Right ventricle myocardium superior (tissue), 1 donor: Measurements from ENCODE around the gene NFIA. TPM values are rescaled to one million over a fixed set of nuclear protein-coding genes. Genes with fewer than 3 reads are reported as not detected.

Experiments used
- ATAC-seq: fragments of 200-7000 bp; cut with Tn5 transposase; one replicate; pipeline ENCODE4 v1.9.1; 2020; ENCODE audit warnings: mild to moderate bottlenecking; ENCODE audit not compliant: poor library complexity
- DNase-seq: peaks from one replicate; pipeline ENCODE4 v3.0.0-alpha.2; 2020
- intact Hi-C: fragments of 100-400 bp; cut with DNase I; formaldehyde crosslinking; loops from one replicate; pipeline ENCODE4 v1.11.2; 2022
- total RNA-seq: library from RNA; stranded (reverse); fragmentation: NEBNext Ultra II Directional; extraction: Animal tissue kit (Norgen Biotek cat#: 25700); gene quantifications from one replicate; pipeline ENCODE4 v1.2.1, GENCODE V29; 2021
- donor health status: DM: no; HTN: yes; CAD: no; lungs with severe emphysema.

NFIA gene
- total RNA-seq, 1 donor from 2014 or later: 89.5 TPM

- intact Hi-C loops: no loop called here
- DNase-seq (no peak), ATAC-seq (no peak)
Measured at GRCh38 chr1:61477301-61477700, 394.9 kb downstream of the NFIA start.

GRCh38 chr1:61480273-61480935 is 398.0 kb downstream of the NFIA start:
- DNase-seq (no peak), ATAC-seq (no peak)
- intact Hi-C loops: loop anchor here (10.0 kb wide), 1 partner anchor 104 kb away; no protein-coding TSS in a partner anchor

- intact Hi-C loops: loop anchor here (10.0 kb wide), 1 partner anchor 103 kb away; no protein-coding TSS in a partner anchor
- ATAC-seq: no peak
- no peak for DNase-seq
Measured at GRCh38 chr1:61481315-61481715, 399.0 kb downstream of the NFIA start.

- intact Hi-C loops: loop anchor here (10.0 kb wide), 1 partner anchor 103 kb away; no protein-coding TSS in a partner anchor
- ATAC-seq (no peak), DNase-seq (no peak)
Measured at GRCh38 chr1:61482170-61482734, 399.9 kb downstream of the NFIA start.

- DNase-seq (no peak), ATAC-seq (no peak)
- intact Hi-C loops: loop anchor here (10.0 kb wide), 1 partner anchor 98 kb away; no protein-coding TSS in a partner anchor
Measured at GRCh38 chr1:61486783-61487536, 404.6 kb downstream of the NFIA start.

GRCh38 chr1:61487801-61488200 is 405.4 kb downstream of the NFIA start:
- no peak for DNase-seq
- ATAC-seq: no peak
- intact Hi-C loops: loop anchor here (10.0 kb wide), 1 partner anchor 97 kb away; no protein-coding TSS in a partner anchor

GRCh38 chr1:61490924-61491323 is 408.6 kb downstream of the NFIA start:
- intact Hi-C loops: no loop called here
- ATAC-seq: peak; percentile 68

GRCh38 chr1:61491497-61491896 is 409.1 kb downstream of the NFIA start:
- DNase-seq (no peak), ATAC-seq (peak; percentile 92)
- intact Hi-C loops: no loop called here

More at GRCh38 chr1:61490924-61491323, 408.6 kb downstream of the NFIA start:
- no peak for DNase-seq

GRCh38 chr1:61494000-61494399 is 411.6 kb downstream of the NFIA start:
- ATAC-seq: no peak
- no peak for DNase-seq
- intact Hi-C loops: no loop called here

- ATAC-seq (peak; percentile 36), DNase-seq (no peak)
- intact Hi-C loops: no loop called here
Measured at GRCh38 chr1:61496501-61496900, 414.1 kb downstream of the NFIA start.

- DNase-seq: no peak
- ATAC-seq: no peak
- intact Hi-C loops: no loop called here
Measured at GRCh38 chr1:61497013-61497412, 414.7 kb downstream of the NFIA start.

GRCh38 chr1:61498342-61498741 is 416.0 kb downstream of the NFIA start:
- ATAC-seq (no peak), DNase-seq (no peak)
- intact Hi-C loops: no loop called here

GRCh38 chr1:61501971-61502916 is 419.9 kb downstream of the NFIA start:
- ATAC-seq: no peak
- intact Hi-C loops: no loop called here
- no peak for DNase-seq

GRCh38 chr1:61504305-61504704 is 421.9 kb downstream of the NFIA start:
- ATAC-seq: no peak
- no peak for DNase-seq
- intact Hi-C loops: no loop called here

GRCh38 chr1:61504852-61505390 is 422.6 kb downstream of the NFIA start:
- ATAC-seq: no peak
- intact Hi-C loops: no loop called here

GRCh38 chr1:61506236-61506635 is 423.9 kb downstream of the NFIA start:
- DNase-seq: no peak
- intact Hi-C loops: no loop called here
- ATAC-seq: no peak

More at GRCh38 chr1:61504852-61505390, 422.6 kb downstream of the NFIA start:
- DNase-seq: no peak

- intact Hi-C loops: no loop called here
- ATAC-seq: no peak
- no peak for DNase-seq
Measured at GRCh38 chr1:61506944-61507500, 424.7 kb downstream of the NFIA start.
